ENCODE results near the gene DCAKD. TPM values are rescaled to one million over a fixed set of nuclear protein-coding genes. Genes with fewer than 3 reads are reported as not detected.

The DCAKD gene
- total RNA-seq, 1 experiment from 2014 or later: 41.4 TPM

DNA sequence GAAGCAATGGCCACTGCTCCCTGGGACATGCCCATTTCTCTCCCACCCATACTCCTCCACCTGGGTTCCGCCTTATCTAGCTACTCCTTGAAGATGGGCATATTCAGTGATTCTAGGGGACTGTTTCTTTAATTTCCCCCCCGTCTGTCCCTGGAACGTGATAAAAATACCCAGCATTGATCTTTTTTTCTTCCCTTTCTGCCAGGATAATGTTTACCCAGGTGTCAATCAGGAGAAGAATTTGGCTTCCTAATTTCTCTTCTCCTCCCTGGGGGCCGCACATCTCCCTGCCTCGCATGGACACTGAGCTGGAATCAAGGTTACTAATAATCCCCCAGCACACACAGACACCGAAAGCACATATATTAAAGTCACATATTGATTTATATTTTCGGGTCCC lies 35.2 kb downstream of the DCAKD start:
- no peak for DNase-seq (ENCODE audit: low read depth, low spot score)
- in situ Hi-C loops (cut with HindIII; ENCODE audit: low pct_unique_long_range_greater_than_20kb, low sequenced_read_pairs): no loop called here

DNA sequence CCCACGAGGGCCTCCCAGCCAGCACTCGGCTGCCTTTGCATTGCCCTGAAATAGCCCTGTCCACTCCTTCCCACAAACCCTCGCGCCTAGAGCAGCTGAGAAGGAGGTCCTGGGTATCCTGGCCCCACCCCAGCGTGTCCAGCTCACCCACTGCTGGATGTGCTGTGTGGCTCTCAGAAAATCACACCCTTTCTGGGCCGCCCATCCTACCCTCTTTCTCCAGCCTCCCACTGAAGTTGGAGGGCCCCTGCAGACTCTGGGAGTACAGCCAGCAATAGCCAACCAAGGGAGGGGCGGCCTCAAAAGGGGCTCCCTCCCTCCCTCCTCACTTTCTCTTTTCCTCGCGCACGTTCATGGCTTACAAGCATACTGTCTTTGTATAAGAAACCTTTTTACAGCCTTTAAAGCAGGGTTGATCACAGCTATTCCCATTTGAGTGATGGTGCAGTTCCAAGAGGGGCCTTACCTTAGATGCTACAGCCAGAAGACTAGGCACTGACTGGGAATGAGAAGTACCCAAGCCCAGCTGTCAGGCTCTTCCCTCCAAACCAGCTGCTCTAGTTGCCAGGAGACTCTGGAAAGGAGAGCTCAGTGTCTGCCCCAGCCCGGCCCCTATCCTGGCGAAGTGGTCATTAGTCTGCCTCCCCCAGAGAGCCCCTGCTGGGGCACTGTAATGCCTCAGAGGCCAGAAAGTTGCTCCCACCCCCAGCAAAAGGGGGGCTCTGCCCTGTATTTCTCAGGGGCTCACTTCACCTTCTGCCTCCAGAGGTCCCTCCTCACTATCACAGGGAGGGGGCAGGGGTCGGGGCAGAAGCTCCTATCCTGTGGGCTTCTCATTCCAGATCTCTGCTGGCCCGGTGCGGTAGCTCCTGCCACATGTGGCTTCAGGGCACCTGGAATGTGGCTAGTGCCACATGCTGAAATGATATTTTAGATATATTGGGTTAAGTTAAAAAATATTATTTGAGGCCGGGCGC lies 38.1 kb downstream of the DCAKD start:
- DNase-seq (ENCODE audit: low read depth, low spot score): no peak
- in situ Hi-C loops (cut with HindIII; ENCODE audit: low pct_unique_long_range_greater_than_20kb, low sequenced_read_pairs): no loop called here

DNA sequence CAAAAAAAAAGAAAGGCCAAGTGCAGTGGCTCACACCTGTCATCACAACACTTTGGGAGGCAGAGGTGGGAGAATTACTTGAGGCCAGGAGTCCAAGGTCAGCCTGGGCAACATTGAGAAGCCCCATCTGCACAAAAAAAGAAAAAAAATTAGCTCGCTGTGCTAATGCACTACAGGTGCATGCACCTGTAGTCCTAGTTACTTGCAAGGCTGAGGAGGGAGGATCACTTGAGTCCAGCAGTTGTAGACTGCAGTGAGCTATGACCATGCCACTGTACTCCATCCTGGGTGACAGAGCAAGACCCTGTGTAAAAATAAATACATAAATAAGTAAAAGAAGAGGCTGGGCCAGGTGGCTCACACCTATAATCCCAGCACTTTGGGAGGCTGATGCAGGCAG lies 39.7 kb downstream of the DCAKD start:
- in situ Hi-C loops (cut with HindIII; ENCODE audit: low pct_unique_long_range_greater_than_20kb, low sequenced_read_pairs): no loop called here
- DNase-seq (ENCODE audit: low read depth, low spot score): no peak

DNA sequence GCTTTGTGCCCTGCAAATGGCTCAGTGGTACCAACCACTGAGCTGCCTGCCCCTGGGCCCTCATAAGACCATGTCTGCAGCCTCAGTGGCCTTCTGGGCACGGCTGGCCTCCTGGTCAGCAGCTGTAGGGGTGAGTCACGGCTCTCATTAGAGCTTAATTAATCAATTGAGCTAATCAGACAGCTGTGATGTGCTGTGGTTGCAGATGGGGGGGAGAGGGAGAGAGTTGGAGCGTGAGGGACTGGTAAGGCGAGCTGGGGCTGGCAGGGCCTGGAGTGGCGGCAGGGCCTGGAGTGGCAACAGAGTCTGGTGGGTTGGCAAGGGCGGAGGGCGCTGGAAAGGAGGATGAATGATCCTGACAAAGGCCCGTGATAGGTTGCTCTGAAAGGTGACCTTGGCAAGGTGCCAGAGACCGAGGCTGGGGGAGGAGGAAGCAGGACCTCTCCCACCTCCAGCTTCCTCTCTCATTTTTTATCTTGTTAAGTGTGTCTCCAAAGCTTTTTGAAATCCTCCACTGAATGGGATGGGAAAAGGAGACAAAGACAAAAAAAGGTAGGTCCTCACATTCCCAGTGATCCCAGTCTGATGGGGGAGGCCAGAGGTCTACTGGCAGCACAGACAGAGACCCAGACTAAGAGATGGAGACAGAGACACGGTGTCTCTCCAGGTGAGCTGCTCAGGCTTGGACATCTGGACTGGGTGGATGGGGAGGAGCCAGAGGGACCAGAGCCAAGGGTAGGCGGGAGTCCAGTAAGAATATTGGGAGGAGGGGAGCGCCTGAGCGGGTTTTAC lies 41.6 kb downstream of the DCAKD start:
- in situ Hi-C loops (cut with HindIII; ENCODE audit: low pct_unique_long_range_greater_than_20kb, low sequenced_read_pairs): no loop called here
- no peak for DNase-seq (ENCODE audit: low read depth, low spot score)

DNA sequence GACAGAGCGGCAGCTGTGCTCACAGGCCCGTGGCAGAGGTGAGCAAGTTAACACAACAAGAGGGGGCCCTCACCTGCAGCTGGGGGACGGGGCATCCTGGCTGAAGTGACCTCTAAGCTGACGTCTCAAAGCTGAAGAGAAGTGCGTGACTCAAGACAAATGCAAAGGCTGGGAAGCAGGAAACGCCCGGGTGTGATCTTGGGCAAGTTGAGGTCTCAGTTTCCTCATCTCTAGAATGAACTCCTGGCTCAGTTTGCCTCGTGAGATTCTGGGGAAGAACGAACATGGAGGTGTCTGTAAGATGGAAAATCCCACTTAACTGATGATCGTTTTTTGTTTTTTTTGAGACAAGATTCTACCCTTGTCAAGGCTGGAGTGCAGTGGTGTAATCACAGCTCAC lies 43.2 kb downstream of the DCAKD start:
- in situ Hi-C loops (cut with HindIII; ENCODE audit: low pct_unique_long_range_greater_than_20kb, low sequenced_read_pairs): no loop called here
- no peak for DNase-seq (ENCODE audit: low read depth, low spot score)

DNA sequence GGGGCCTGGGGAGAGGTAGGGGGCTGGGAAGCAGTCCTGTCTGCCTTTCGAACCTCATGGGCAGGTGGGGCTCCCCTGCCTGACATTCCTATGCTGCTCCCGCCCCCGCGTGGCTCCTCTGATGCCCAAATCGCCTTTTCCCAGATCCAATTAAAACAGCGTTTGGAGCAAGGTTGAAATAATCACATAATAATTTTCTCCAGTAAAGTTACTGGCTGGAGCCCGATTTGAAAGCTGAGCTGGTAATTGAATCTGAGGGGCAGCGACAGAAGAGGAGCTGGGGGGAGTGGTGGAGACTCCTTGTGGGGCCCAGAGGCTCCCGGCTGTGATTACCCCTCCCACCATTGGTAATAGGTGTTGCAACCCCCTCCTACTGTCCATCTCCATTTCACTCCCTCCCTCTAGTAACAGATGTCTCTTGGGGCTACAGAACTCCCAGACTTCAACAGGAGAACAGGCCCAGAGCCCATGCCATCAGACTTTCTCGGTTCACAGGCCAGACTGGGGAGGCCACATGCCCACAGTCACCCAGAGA lies 44.4 kb downstream of the DCAKD start:
- in situ Hi-C loops (cut with HindIII; ENCODE audit: low pct_unique_long_range_greater_than_20kb, low sequenced_read_pairs): no loop called here
- no peak for DNase-seq (ENCODE audit: low read depth, low spot score)

DNA sequence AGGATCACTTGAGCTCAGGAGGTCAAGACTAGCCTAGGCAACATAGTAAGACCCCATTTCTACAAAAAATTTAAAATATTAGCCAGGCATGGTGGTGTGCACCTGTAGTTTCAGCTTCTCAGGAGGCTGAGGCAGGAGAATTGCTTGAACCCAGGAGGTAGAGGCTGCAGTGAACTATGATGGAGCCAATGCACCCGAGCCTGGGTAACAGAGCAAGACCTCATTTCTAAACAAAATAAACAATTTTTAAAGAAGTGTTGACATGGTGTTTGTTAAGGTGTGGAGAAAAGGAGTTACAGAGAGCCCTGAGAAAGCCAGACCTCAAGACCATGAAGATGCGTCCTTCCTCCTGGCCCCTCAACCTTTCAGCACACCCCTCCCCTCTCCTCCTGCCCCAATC lies 45.7 kb downstream of the DCAKD start:
- in situ Hi-C loops (cut with HindIII; ENCODE audit: low pct_unique_long_range_greater_than_20kb, low sequenced_read_pairs): no loop called here

DNA sequence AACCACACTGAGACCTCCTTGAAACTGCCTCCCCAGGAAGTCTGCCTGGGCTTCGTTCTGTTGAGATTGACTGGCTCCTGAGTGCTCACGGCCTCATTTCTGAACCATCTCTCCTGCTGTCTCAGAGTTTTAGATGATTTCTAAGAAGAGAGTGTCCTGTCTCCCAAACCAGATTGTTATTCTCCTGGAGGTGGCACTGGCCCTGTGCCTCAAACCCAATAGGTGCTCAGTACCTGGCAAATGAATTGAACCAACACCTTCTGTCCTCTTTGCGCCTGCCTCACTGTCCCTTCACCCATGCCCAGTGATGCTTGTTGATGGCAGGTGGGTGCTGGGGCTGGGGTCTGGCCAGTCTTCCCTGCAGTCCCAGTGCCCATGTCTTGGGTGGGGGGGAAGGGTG lies 47.0 kb downstream of the DCAKD start:
- in situ Hi-C loops (cut with HindIII; ENCODE audit: low pct_unique_long_range_greater_than_20kb, low sequenced_read_pairs): no loop called here
- DNase-seq (ENCODE audit: low read depth, low spot score): no peak

More for the DNA sequence above, 45.7 kb downstream of the DCAKD start:
- DNase-seq (ENCODE audit: low read depth, low spot score): no peak

DNA sequence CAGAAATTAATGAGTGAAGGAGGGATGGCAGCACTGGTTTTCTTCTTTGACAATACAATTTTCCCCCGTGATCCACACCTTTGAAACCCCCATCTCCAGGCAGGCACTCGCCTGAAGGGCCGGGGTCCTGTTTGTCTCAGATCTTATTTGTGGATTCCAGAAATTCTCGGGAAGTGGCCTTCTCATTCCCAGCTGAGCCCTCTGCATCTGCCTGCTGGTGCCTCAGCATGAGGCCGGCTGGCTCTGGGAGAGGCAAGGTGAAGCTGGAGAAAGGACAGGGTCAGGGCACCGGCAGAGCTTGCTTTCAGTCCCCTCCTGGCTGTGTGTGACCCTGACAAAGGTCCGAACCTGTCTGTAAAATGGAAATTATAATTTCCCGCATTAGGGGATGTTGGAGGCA lies 47.6 kb downstream of the DCAKD start:
- in situ Hi-C loops (cut with HindIII; ENCODE audit: low pct_unique_long_range_greater_than_20kb, low sequenced_read_pairs): no loop called here
- no peak for DNase-seq (ENCODE audit: low read depth, low spot score)

DNA sequence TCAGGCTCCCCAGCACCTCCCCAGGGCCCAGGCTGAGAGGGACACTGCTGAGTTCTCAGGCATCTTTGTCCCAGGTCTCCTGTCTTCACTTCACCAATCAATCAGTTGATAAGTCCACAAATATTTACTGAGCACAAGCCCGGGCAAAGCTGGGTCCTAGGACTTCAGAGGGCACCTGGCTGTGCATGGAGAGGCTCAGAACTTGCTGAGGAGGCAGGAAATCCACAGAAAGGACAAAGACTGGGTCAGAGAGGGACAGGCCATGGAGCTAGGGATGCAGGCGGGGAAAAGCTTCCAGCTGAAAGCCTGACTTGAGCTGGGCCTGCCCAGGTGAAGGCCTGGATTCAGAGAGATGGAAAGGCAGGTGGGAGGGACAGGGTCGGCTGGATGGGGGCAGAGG lies 50.1 kb downstream of the DCAKD start:
- in situ Hi-C loops (cut with HindIII; ENCODE audit: low pct_unique_long_range_greater_than_20kb, low sequenced_read_pairs): no loop called here
- DNase-seq (ENCODE audit: low read depth, low spot score): no peak

DNA sequence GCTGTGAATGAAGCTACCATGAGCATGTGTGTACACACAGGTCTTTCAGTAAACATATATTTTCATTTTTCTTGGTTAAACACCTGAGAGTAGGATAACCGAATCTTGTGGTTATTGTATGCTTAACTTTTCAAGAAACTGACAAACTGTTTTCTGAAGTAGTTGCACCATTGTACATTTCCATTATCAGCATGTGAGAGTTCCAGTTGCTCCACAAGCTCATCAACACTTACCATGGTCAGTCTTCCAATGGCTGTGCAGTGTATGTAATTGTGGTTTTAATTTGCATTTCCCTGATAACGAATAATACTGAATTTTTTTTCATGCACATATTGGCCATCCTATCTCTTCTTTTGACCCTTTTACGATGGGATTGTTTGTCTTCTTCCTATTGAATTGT lies 52.0 kb downstream of the DCAKD start:
- no peak for DNase-seq (ENCODE audit: low read depth, low spot score)
- in situ Hi-C loops (cut with HindIII; ENCODE audit: low pct_unique_long_range_greater_than_20kb, low sequenced_read_pairs): no loop called here

DNA sequence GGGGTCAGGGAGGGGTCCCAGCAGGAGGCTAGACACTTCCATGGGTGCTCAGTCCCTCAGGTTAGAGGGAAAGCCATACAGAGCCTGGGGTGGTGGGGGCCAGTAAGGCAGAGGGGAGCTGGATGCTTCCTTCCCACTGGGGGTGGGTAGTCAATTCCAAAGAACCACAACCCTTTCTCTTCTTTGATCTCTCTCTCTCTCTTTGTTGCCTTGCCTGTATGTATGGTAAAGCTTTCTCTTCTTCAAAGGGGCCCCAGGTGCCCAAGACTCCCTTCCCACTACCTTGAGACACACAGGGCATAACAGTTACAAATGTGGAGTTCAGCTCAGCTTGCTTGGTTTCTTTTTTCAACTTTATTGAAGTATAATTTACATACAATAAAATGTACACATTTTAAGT lies 52.8 kb downstream of the DCAKD start:
- in situ Hi-C loops (cut with HindIII; ENCODE audit: low pct_unique_long_range_greater_than_20kb, low sequenced_read_pairs): no loop called here
- DNase-seq (ENCODE audit: low read depth, low spot score): no peak

DNA sequence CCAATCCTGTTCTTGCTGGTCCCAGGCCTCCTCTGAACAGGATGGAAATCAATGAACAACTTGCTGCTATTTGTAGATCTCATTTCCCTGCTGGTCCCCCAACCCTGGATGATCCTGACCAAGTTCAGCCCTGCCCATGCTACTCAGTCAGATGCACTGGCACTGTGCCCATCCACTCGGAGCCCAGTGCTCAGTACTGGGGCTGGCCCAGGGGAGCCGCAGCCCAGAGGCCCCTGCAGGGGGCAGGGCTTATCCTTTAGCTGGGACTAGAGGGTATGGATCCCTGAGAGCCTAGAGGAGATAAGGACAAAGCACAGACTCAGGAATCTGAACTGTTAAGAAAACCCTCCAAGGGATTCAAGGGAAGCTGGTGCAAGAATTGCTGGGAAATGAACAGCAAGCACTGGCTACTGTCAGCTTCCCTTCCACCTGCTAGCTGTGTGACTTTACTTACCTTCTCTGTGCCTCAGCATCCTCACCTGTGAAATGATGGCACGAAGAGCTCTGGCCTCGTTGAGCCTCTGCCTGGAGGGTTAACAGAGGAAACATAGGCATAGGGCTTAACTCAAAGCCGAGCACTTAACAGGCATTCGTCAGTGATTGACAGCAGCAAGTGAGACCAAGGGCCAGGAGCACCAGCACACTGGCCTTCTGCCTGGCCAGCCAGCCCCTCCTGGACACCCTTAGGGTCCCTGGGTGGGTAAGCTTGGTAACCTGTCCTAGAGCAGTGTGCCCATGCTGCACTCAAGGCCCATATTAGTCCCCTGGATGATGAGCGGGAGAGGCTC lies 53.5 kb downstream of the DCAKD start:
- DNase-seq (ENCODE audit: low read depth, low spot score): no peak
- in situ Hi-C loops (cut with HindIII; ENCODE audit: low pct_unique_long_range_greater_than_20kb, low sequenced_read_pairs): no loop called here

DNA sequence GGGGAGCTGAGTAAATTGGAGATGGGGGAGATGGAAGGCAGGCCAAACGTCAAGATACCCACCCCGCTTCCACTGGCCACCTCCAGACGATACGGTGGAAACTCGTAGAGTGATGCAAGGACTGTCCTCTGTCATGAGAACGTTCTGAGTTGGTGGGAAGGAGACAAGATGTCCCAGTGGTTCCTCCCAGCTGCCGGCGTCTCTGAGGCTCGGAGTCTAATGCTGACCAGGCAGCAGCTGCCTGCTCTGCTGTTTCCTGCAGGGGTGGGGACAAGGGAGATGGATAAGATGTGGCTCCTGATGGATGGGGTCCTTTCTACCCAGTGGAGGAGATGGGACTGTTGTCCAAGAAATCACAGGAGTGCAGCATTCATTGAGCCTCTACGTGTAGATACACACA lies 55.1 kb downstream of the DCAKD start:
- no peak for DNase-seq (ENCODE audit: low read depth, low spot score)
- in situ Hi-C loops (cut with HindIII; ENCODE audit: low pct_unique_long_range_greater_than_20kb, low sequenced_read_pairs): no loop called here

DNA sequence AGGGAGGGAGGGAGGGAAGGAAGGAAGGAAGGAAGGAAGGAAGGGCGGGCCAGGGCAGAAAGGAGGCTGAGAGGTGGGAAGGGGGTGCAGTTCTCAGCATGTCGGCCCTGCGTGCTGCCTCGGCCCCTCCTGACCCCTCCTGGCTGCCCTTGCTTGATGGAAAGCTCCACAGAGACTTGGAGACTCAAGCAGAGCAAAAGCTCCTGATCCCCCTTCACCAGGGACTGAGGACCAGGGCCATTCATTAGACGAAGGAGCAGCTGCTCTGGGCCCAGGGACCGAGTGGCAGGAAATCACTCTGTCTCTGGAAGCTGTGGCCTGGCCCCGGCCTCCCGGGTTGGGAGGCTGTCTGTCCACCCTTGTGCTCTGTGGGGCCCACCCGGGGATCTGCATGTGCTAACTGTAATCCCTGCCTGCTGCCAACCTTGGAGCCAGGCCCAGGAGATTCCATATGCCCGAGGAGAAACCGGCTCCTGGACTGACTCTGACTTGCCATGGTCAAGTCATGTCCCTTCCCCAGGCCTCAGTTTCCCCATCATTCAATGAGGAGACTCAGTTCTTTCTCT lies 55.9 kb downstream of the DCAKD start:
- DNase-seq (ENCODE audit: low read depth, low spot score): no peak
- in situ Hi-C loops (cut with HindIII; ENCODE audit: low pct_unique_long_range_greater_than_20kb, low sequenced_read_pairs): no loop called here

DNA sequence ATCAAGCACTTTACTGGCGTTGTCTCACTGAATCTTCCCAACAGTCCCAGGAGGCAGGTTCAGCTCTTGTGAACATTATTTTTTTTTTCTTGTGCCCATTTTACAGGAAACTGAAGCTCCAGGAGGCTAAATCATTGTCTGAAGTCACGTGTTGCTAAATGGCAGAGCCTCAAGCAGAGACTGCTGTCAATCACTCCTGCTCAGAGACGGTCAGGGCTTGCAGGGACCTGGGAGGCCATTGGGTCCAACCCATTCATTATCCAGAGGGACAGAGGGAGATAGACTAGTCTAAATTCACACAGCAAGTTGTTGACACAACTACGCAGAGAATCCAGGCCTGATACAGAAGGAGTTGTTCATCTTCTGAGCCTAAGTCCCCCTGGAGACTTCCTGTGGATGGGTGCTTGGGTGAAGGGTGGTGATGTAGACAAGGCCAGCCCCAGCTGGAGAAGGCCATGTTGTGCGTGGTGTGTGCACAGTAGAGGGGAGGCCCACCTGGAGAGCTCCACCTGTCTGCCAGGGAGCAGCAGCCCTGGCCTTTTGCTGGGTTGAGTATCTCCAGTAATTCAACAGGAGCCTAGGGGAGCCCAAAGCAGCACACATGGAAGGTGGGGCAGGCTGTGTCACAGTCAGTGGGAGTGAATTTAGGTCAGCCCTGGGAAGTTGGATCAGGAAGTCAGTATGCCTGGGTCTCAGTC lies 59.0 kb downstream of the DCAKD start:
- DNase-seq (ENCODE audit: low read depth, low spot score): no peak
- in situ Hi-C loops (cut with HindIII; ENCODE audit: low pct_unique_long_range_greater_than_20kb, low sequenced_read_pairs): no loop called here

DNA sequence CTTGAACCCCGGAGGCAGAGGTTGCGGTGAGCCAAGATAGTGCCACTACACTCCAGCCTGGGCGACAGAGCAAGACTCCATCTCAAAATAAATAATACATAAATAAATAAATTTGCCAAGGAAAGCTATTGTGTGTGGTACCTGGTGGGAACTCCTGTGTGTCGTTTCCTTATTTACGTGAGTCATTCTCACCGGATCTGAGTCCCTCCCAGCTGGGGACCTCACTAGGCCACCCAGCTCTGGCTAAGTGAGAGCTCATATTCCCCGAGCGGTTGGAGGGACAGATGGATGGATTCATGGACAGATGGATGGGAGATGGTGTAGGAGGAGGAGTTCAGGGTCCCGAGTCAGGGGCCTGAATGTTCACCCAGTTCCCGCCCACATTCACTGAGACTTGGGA lies 60.4 kb downstream of the DCAKD start:
- DNase-seq (ENCODE audit: low read depth, low spot score): no peak
- in situ Hi-C loops (cut with HindIII; ENCODE audit: low pct_unique_long_range_greater_than_20kb, low sequenced_read_pairs): no loop called here

All from SK-MEL-5 (cell line).